ENCODE data around the gene KDM4B. TPM values are rescaled to one million over a fixed set of nuclear protein-coding genes. Genes with fewer than 3 reads are reported as not detected.
A peak's percentile ranks its signal among the peaks of the same experiment; 100 is the strongest.

Gene KDM4B
- total and polyA plus RNA-seq, 9 of the 15 experiments (the other 6 are each of a cell fraction or from before 2014, with no cell fraction given) = 0.21 to 29.9 (median 7.3) TPM

DNA sequence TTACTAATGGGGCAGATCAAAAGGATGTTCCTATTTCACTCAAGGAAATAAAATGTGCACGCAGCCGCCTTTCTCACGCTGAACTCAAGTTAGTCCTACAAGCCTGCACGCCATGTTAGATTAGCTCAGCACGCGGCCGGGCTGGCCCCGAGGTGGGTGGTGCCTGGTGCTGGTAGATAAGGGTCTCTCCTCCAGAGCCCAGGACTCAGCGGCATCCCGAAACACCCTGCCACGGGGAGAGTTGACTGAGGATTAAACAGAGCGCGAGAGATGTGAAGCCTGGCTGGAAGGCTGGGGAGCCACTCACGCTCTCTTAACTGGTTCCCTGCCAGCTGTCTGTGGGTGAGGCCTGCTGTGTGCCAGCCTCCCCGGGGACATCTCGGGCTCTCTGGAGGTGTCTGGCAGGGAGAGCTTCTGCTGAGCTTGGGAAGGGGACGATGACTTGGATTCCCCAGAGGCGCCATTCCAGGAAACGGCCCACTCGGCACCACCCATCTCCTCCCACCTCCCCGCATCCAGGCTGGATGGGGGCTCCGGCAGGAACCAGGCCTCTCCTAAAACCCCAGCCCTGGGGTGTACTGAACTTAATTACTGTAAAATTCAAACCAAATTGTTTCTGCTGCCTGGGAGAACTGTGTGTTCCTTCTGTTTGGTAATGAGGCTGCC lies 122.2 kb downstream of the KDM4B start (continued):
- TF ChIP-seq, protein P1, sequence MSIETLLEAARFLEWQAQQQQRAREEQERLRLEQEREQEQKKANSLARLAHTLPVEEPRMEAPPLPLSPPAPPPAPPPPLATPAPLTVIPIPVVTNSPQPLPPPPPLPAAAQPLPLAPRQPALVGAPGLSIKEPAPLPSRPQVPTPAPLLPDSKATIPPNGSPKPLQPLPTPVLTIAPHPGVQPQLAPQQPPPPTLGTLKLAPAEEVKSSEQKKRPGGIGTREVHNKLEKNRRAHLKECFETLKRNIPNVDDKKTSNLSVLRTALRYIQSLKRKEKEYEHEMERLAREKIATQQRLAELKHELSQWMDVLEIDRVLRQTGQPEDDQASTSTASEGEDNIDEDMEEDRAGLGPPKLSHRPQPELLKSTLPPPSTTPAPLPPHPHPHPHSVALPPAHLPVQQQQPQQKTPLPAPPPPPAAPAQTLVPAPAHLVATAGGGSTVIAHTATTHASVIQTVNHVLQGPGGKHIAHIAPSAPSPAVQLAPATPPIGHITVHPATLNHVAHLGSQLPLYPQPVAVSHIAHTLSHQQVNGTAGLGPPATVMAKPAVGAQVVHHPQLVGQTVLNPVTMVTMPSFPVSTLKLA (conservative IDR thresholded peaks at IDR 0.05) = peak; percentile 86 to 94
- TF ChIP-seq ZNF217 (CRISPR knock-in tag; IDR thresholded peaks at IDR 0.05) (no peak), MYNN (IDR thresholded peaks at IDR 0.05) (peak; percentile 85), MYNN (CRISPR knock-in tag; IDR thresholded peaks at IDR 0.05) (no peak), ZNF584 (CRISPR knock-in tag; IDR thresholded peaks at IDR 0.05; ENCODE audit: low read depth) (peak; percentile 78; the same call in 1 of the 2 replicates), ADNP (tag; IDR thresholded peaks at IDR 0.05) (no peak), HDAC2 (IDR thresholded peaks at IDR 0.05) (0 out of 2 replicates have a peak, but pooled peaks have one; percentile 65), MCM3 (IDR thresholded peaks at IDR 0.05) (no peak), ZNF121 (CRISPR knock-in tag; conservative IDR thresholded peaks at IDR 0.05) (no peak), RAD51 (IDR thresholded peaks at IDR 0.05; ENCODE audit: borderline replicate concordance, low read depth) (no peak), ESRRB (CRISPR knock-in tag; IDR thresholded peaks at IDR 0.05; ENCODE audit: borderline replicate concordance) (no peak), ARNT (IDR thresholded peaks at IDR 0.05) (peak in 1 of 2 experiments; percentile 44; a peak in 1 of 4 replicates), ATF7 (IDR thresholded peaks at IDR 0.05) (peak; percentile 55; the same call in 1 of the 2 replicates), DIDO1 (tag; IDR thresholded peaks at IDR 0.05; ENCODE audit: low read depth) (no peak)
- TF ChIP-seq, protein P2, sequence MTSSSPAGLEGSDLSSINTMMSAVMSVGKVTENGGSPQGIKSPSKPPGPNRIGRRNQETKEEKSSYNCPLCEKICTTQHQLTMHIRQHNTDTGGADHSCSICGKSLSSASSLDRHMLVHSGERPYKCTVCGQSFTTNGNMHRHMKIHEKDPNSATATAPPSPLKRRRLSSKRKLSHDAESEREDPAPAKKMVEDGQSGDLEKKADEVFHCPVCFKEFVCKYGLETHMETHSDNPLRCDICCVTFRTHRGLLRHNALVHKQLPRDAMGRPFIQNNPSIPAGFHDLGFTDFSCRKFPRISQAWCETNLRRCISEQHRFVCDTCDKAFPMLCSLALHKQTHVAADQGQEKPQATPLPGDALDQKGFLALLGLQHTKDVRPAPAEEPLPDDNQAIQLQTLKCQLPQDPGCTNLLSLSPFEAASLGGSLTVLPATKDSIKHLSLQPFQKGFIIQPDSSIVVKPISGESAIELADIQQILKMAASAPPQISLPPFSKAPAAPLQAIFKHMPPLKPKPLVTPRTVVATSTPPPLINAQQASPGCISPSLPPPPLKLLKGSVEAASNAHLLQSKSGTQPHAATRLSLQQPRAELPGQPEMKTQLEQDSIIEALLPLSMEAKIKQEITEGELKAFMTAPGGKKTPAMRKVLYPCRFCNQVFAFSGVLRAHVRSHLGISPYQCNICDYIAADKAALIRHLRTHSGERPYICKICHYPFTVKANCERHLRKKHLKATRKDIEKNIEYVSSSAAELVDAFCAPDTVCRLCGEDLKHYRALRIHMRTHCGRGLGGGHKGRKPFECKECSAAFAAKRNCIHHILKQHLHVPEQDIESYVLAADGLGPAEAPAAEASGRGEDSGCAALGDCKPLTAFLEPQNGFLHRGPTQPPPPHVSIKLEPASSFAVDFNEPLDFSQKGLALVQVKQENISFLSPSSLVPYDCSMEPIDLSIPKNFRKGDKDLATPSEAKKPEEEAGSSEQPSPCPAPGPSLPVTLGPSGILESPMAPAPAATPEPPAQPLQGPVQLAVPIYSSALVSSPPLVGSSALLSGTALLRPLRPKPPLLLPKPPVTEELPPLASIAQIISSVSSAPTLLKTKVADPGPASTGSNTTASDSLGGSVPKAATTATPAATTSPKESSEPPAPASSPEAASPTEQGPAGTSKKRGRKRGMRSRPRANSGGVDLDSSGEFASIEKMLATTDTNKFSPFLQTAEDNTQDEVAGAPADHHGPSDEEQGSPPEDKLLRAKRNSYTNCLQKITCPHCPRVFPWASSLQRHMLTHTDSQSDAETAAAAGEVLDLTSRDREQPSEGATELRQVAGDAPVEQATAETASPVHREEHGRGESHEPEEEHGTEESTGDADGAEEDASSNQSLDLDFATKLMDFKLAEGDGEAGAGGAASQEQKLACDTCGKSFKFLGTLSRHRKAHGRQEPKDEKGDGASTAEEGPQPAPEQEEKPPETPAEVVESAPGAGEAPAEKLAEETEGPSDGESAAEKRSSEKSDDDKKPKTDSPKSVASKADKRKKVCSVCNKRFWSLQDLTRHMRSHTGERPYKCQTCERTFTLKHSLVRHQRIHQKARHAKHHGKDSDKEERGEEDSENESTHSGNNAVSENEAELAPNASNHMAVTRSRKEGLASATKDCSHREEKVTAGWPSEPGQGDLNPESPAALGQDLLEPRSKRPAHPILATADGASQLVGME (CRISPR knock-in tag; IDR thresholded peaks at IDR 0.05) = 0 out of 2 replicates have a peak, but pooled peaks have one; percentile 12
- TF ChIP-seq, protein P3, sequence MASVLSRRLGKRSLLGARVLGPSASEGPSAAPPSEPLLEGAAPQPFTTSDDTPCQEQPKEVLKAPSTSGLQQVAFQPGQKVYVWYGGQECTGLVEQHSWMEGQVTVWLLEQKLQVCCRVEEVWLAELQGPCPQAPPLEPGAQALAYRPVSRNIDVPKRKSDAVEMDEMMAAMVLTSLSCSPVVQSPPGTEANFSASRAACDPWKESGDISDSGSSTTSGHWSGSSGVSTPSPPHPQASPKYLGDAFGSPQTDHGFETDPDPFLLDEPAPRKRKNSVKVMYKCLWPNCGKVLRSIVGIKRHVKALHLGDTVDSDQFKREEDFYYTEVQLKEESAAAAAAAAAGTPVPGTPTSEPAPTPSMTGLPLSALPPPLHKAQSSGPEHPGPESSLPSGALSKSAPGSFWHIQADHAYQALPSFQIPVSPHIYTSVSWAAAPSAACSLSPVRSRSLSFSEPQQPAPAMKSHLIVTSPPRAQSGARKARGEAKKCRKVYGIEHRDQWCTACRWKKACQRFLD (CRISPR knock-in tag; IDR thresholded peaks at IDR 0.05) = peak; percentile 94
- TF ChIP-seq, protein P4, sequence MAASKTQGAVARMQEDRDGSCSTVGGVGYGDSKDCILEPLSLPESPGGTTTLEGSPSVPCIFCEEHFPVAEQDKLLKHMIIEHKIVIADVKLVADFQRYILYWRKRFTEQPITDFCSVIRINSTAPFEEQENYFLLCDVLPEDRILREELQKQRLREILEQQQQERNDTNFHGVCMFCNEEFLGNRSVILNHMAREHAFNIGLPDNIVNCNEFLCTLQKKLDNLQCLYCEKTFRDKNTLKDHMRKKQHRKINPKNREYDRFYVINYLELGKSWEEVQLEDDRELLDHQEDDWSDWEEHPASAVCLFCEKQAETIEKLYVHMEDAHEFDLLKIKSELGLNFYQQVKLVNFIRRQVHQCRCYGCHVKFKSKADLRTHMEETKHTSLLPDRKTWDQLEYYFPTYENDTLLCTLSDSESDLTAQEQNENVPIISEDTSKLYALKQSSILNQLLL (CRISPR knock-in tag; IDR thresholded peaks at IDR 0.05; ENCODE audit: borderline replicate concordance) = no peak
- TF ChIP-seq, protein P5, sequence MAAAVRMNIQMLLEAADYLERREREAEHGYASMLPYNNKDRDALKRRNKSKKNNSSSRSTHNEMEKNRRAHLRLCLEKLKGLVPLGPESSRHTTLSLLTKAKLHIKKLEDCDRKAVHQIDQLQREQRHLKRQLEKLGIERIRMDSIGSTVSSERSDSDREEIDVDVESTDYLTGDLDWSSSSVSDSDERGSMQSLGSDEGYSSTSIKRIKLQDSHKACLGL (CRISPR knock-in tag; IDR thresholded peaks at IDR 0.05; ENCODE audit: borderline replicate concordance, poor library complexity, severe bottlenecking) = no peak
